Activated CD8-positive, alpha-beta memory T cell treated with anti-CD3 and anti-CD28 coated beads for 48 hours (primary cell): ENCODE results near the gene MORN4.
"Not testable (repeated sequence)": the region's sequence is repeated elsewhere in the genome, so short reads cannot be mapped to it uniquely, and the experiment has no call there.

Experiments used
- DNase-seq, 3 experiments: peaks; one replicate each; pipeline ENCODE4 v3.0.0-alpha.2; 2020; ENCODE audit warnings: low read depth in 2 of 3, low spot score in 2 of 3

The MORN4 gene

GRCh38 chr10:97598407-97599271 is 34.7 kb downstream of the MORN4 start:
- no peak for DNase-seq

- no peak for DNase-seq
Observed at GRCh38 chr10:97597778-97598177, 35.5 kb downstream of the MORN4 start.

DNA sequence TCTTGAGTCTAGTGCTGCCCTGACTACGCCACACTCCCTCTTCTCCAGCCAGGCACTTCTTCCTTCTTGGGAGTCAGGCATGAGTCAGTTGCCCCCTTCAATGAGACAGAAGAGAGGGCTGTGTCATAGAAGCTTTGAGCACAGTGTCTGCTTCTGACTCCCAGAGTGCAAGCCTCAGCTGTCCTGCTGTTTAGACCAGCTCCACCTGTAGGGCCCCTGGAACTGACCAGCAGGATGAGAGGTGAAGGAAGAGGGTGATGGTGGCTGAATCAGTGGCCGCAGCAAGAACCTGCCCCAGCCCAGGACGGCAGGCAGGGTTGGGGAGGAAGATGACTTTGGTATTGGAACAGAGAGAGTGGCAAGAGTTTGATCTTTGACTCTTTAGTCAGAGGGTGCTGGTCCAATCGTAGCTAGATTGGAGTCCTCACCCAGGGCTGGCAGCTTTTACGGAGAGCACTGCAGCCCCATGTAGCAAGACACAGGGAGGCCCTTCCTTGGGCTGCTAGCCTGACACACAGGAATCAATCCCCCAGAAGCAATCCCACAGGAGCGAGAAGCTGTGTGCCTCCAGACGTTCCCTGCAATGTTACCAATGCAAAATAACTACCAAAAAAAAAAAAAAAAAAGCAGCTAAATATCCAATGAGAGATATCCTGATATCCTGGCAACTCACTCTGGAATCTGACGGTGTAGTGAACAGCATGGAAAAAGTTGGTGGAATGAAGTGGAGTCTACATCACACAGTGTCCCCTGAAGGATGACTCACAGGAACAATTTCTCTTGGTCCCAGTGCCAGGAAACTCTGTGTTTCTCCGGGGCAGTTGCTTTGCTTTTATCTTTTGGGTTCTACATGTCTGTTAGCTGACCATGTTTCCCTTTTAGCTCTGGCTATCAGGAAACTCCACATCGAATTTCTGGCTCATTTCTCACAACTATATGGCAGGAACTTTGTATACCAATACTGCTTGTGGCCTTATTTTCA is 36.9 kb downstream of the MORN4 start:
- DNase-seq, result no peak

DNA sequence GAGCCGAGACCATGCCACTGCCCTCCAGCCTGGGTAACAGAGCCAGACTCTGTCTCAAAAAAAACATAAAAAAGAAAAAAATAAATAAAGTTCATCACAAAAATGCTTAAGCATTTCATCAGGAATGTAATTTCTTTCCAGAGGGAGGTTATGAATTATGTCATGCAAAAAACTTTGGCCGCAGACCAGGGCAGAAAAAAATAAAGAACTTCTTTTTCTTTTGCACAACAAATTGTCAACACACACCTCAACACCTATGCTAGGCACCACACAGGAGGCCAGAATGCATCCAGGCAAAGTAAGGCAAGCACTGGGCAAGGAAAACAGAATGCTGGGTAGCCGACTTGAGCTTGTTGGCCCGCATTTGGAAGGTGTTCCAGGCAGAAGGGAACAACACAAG is 39.9 kb downstream of the MORN4 start:
- DNase-seq, result no peak

GRCh38 chr10:97590748-97591495 is 42.4 kb downstream of the MORN4 start:
- no peak for DNase-seq

- no peak for DNase-seq
Observed at GRCh38 chr10:97590082-97590747, 43.1 kb downstream of the MORN4 start.

GRCh38 chr10:97589479-97589878 is 43.8 kb downstream of the MORN4 start, which contains the start of gene C10orf62:
C10orf62 (plus strand) TSS chr10:97589721; CDS start chr10:97589898, 177 bp downstream.
- DNase-seq, result no peak

DNA sequence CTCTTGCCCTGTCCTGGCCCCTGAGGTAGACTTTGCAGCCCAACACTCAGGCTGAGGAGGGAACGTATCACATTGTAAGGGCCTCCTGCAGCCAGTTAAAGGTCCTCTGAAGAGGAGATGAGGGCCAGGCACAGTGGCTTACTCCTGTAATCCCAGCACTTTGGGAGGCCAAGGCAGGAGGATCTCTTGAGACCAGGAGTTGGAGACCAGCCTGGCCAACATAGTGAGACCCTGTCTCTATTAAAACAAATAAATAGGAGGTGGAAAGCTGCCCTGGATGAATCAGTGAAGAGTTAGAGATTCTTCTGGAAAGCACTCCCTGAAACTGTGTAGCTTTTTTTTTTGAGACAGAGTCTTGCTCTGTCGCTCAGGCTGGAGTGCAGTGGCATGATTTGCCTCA is 46.1 kb downstream of the MORN4 start:
- DNase-seq, result no peak

GRCh38 chr10:97585439-97585811 is 47.9 kb downstream of the MORN4 start:
- DNase-seq, result no peak

DNA sequence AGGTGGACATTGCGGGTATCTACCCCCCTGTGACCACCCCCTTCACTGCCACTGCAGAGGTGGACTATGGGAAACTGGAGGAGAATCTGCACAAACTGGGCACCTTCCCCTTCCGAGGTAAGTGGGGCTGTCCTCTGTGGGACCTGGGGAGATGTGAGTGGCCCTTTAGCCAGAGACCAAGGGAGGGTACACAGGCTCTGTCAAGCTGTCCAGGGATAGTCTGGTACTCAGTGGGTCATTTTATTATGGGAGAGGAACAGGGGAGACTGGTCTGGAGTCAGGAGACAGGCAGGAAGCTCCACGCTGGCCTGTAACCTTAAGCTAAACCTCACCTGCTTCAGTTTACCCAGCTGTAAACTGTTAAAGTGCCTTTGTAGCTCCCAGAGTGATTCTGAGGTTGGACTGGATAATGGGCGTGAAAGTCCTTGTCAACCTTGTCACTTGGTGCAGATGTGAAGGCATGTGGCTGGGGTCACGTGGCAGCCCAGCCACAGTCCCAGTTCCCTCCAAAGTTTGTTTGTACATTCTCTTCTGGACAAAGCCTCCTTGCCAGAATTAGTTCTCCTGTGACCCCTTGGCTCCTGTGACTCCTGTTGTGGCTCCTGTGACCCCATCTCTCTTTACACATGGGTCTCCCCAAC is 48.4 kb downstream of the MORN4 start:
- DNase-seq, result no peak

DNA sequence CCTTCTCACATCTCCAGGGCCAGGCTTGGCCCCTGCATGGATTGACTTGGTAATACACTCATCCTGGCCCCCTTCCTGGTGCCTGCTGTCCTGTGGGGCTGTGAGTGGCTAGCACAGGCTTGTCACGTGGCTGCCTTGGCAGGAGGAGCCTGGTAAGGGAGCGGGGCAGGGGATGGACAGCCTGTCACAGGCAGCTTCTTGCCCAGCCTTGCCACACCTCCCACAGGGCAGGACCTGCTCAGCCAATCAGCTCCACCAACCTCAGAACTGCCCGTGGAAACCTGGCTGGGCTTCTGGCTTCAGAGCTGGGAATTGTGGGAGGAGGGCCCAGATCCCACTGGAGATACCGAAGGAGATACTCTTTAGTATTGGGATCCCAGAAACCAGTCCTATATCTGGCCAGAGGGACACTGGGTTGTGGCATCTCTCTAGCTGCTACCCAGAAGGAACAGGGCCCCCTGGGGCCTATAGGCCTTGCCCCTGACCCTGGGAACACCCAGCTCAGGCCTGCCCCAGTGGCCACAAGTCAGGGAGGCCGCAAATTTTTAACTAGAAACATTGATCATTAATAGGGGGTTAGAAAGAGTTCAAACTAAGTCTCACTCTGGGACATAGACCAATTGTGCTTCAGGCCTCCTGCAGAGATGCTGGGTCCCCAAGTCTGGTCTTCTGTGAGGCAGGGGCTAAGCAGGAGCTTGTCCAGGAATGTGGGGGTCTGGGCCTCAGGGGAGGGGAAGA is 49.1 kb downstream of the MORN4 start, which contains the start of gene HOGA1:
Gene HOGA1 (plus strand): TSS at position 330 of the 738 bp plus-strand sequence. CDS start 315 bp downstream, at position 645.
- DNase-seq, result no peak

GRCh38 chr10:97583476-97583875 is 49.8 kb downstream of the MORN4 start:
- DNase-seq, result no peak

DNA sequence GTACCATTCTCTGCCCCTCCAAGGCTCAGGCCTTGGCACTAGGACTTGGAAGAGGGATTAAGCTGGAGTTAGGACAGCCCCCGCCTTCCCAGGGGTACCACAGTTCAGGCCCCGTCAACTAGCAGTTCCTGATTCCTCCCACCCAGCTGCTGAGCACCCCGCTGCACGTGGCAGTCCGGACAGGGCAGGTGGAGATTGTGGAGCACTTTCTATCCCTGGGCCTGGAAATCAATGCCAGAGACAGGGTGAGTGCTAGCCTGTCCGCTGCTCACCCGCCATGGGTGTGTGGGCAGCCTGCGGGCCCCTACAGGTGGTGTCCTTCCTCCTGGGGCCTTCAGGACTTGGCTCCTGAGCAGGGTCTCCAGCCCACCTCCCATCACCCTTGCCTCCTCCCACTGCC is 51.1 kb downstream of the MORN4 start:
- no peak for DNase-seq

DNA sequence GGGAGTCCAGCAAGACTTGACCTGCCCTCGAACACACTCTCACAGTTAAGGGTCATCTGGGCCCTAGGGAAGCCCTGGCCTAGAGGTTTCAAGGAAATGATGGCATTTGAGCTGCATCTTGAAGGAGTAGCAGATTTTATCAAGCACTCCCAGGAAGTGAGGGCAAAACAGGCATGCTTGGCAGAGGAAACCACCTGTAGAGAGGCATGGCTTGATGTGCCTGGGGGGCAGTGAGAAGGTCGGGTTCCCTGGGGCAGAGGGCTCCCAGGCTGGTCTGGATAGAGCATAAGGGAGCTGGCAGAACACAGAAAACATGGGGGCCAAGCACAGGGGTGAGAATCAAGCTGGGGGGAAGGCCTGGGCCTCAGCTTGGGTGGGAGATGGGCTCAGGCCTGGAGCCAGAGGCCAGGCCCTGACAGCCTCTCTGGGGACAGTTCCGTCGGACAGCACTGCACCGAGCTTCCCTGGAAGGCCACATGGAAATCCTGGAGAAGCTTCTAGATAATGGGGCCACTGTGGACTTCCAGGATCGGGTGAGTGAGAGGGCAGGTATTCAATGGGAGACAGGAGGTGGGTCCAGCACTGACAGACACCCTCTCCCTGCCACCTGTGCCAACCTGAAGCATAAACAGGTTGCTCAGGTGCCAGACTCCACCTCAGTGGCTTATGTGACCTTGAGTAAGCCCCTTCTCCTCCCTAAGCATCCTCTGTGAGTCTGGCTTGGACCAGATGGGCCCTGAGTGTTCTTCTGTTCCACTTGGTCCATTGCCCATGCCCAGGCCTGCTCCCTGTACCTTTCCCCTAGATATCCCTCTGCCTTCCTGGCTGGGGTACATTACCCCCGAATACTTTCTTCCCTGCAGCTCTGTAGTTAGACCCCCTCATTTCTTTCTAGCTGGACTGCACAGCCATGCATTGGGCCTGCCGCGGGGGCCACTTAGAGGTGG is 52.6 kb downstream of the MORN4 start:
- no peak for DNase-seq

GRCh38 chr10:97578171-97578844 is 55.0 kb downstream of the MORN4 start:
- no peak for DNase-seq

DNA sequence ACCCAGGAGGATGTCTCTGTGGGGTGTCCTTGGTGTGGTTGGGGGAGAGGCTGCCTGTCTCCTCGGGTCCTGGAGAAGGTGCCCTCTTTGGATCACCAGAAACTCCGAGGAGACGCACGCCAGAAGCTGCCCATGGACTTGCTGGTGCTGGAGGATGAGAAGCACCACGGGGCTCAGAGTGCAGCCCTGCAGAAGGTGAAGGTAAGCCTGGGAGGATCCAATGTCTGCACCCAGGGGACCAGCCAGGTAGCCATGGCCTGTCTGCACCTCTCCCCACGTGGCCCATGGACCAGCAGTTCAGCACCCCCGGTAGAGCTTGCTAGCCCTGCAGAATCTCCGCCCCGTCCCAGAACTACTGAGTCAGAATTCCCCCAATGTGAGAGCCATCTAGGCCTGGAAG is 55.6 kb downstream of the MORN4 start:
- no peak for DNase-seq

- DNase-seq, result not testable (repeated sequence)
Observed at GRCh38 chr10:97576487-97576886, 56.8 kb downstream of the MORN4 start.
